Breast epithelium (tissue), 3 donors: ENCODE measurements around the gene AKAIN1.

Experiments used
- CTCF ChIP-seq, 3 donors: fragments of 450-650 bp; IDR thresholded peaks; one replicate each; pipeline ENCODE4 v1.5.1; 2016 to 2017; ENCODE audit warnings: antibody characterized with exemption in 3 of 3, mild to moderate bottlenecking in 3 of 3, moderate library complexity in 3 of 3
- POLR2A ChIP-seq: fragments of 450-650 bp; IDR thresholded peaks from one replicate; pipeline ENCODE4 v1.6.1; 2016; ENCODE audit warnings: antibody characterized with exemption, mild to moderate bottlenecking, moderate library complexity
- POLR2AphosphoS5 ChIP-seq, 3 donors: sonication (generic); formaldehyde crosslinking; IDR thresholded peaks; one replicate each; pipeline ENCODE4 v1.6.1; 2017; ENCODE audit warnings: antibody characterized with exemption in 3 of 3

- TF ChIP-seq POLR2A (no peak), CTCF (IDR thresholded peaks at IDR 0.05) (no peak), POLR2AphosphoS5 (IDR thresholded peaks at IDR 0.05) (no peak)
Measured at GRCh38 chr18:5142859-5143258, 54.2 kb downstream of the AKAIN1 start.
